Measurements from ENCODE around the gene MMP23B.
A peak's percentile ranks its signal among the peaks of the same experiment; 100 is the strongest.
"Not testable (repeated sequence)": the region's sequence is repeated elsewhere in the genome, so short reads cannot be mapped to it uniquely, and the experiment has no call there.

MMP23B gene

GRCh38 chr1:1658583-1659549 is 26.9 kb downstream of the MMP23B start, which contains the start of gene CDK11B:
Gene CDK11B (minus strand): TSS chr1:1659004. CDS start chr1:1657485, 1,519 bp downstream.
- DNase-seq (ENCODE audit: insufficient read length) (peak; percentile 83), FAIRE-seq (peak; percentile 95)
- 0 out of 2 replicates have a peak, but pooled peaks have one; percentile 42 for TF ChIP-seq POLR2AphosphoS5 (IDR thresholded peaks at IDR 0.05; ENCODE audit: low read depth, low read length)
- TF ChIP-seq POLR2A (IDR thresholded peaks at IDR 0.05; ENCODE audit: low read depth, low read length) = peak; percentile 49; the same call in 1 of the 2 replicates

GRCh38 chr1:1662392-1662791 is 30.4 kb downstream of the MMP23B start:
- not testable (repeated sequence) for FAIRE-seq; DNase-seq (ENCODE audit: insufficient read length)

GRCh38 chr1:1662830-1663560 is 31.0 kb downstream of the MMP23B start:
- DNase-seq (ENCODE audit: insufficient read length); FAIRE-seq: not testable (repeated sequence)

- DNase-seq (ENCODE audit: insufficient read length); FAIRE-seq: not testable (repeated sequence)
Observed at GRCh38 chr1:1664318-1664717, 32.3 kb downstream of the MMP23B start.

- no peak for TF ChIP-seq POLR2AphosphoS5 (IDR thresholded peaks at IDR 0.05; ENCODE audit: low read depth, low read length)
- no peak for TF ChIP-seq POLR2A (IDR thresholded peaks at IDR 0.05; ENCODE audit: low read depth, low read length)
- TF ChIP-seq TAF1 (IDR thresholded peaks at IDR 0.05; ENCODE audit: borderline replicate concordance, low read depth, low read length) = no peak
- no peak for DNase-seq (ENCODE audit: insufficient read length)
- no peak for FAIRE-seq
Observed at GRCh38 chr1:1664941-1665814, 33.2 kb downstream of the MMP23B start.

- DNase-seq (ENCODE audit: insufficient read length) (no peak), FAIRE-seq (no peak)
- TF ChIP-seq TAF1 (IDR thresholded peaks at IDR 0.05; ENCODE audit: borderline replicate concordance, low read depth, low read length) (no peak), POLR2A (IDR thresholded peaks at IDR 0.05; ENCODE audit: low read depth, low read length) (no peak), POLR2AphosphoS5 (IDR thresholded peaks at IDR 0.05; ENCODE audit: low read depth, low read length) (no peak)
Observed at GRCh38 chr1:1665815-1666251, 33.9 kb downstream of the MMP23B start.

- DNase-seq (ENCODE audit: insufficient read length) (no peak), FAIRE-seq (no peak)
- TF ChIP-seq POLR2AphosphoS5 (IDR thresholded peaks at IDR 0.05; ENCODE audit: low read depth, low read length) = no peak
- TF ChIP-seq POLR2A (IDR thresholded peaks at IDR 0.05; ENCODE audit: low read depth, low read length) = no peak
- no peak for TF ChIP-seq TAF1 (IDR thresholded peaks at IDR 0.05; ENCODE audit: borderline replicate concordance, low read depth, low read length)
Observed at GRCh38 chr1:1666526-1666925, 34.6 kb downstream of the MMP23B start.

- TF ChIP-seq TAF1 (IDR thresholded peaks at IDR 0.05; ENCODE audit: borderline replicate concordance, low read depth, low read length) (no peak), POLR2AphosphoS5 (IDR thresholded peaks at IDR 0.05; ENCODE audit: low read depth, low read length) (no peak), POLR2A (IDR thresholded peaks at IDR 0.05; ENCODE audit: low read depth, low read length) (no peak)
- DNase-seq (ENCODE audit: insufficient read length) (no peak), FAIRE-seq (no peak)
Observed at GRCh38 chr1:1669468-1670440, 37.8 kb downstream of the MMP23B start.

- DNase-seq (ENCODE audit: insufficient read length) (no peak), FAIRE-seq (no peak)
- TF ChIP-seq POLR2AphosphoS5 (IDR thresholded peaks at IDR 0.05; ENCODE audit: low read depth, low read length) (no peak), POLR2A (IDR thresholded peaks at IDR 0.05; ENCODE audit: low read depth, low read length) (no peak), TAF1 (IDR thresholded peaks at IDR 0.05; ENCODE audit: borderline replicate concordance, low read depth, low read length) (no peak)
Observed at GRCh38 chr1:1670866-1671265, 38.9 kb downstream of the MMP23B start.

- DNase-seq (ENCODE audit: insufficient read length) = no peak
- TF ChIP-seq POLR2AphosphoS5 (IDR thresholded peaks at IDR 0.05; ENCODE audit: low read depth, low read length) = no peak
- TF ChIP-seq TAF1 (IDR thresholded peaks at IDR 0.05; ENCODE audit: borderline replicate concordance, low read depth, low read length) = no peak
- TF ChIP-seq POLR2A (IDR thresholded peaks at IDR 0.05; ENCODE audit: low read depth, low read length) = no peak
- no peak for FAIRE-seq
Observed at GRCh38 chr1:1671365-1672119, 39.6 kb downstream of the MMP23B start.
